Suppressor macrophage (primary cell): Measurements from ENCODE around the gene VPS13D.

Experiments
- DNase-seq, 4 experiments: peaks; one replicate each; pipeline ENCODE4 v3.0.0-alpha.2; 2020 to 2022

Gene VPS13D

GRCh38 chr1:12556957-12557935 is 327.4 kb downstream of the VPS13D start:
- no peak for DNase-seq

- DNase-seq, result no peak
Measured at GRCh38 chr1:12561121-12561520, 331.3 kb downstream of the VPS13D start.
